ENCODE data around the gene DGKK.

Gene DGKK, protein sequence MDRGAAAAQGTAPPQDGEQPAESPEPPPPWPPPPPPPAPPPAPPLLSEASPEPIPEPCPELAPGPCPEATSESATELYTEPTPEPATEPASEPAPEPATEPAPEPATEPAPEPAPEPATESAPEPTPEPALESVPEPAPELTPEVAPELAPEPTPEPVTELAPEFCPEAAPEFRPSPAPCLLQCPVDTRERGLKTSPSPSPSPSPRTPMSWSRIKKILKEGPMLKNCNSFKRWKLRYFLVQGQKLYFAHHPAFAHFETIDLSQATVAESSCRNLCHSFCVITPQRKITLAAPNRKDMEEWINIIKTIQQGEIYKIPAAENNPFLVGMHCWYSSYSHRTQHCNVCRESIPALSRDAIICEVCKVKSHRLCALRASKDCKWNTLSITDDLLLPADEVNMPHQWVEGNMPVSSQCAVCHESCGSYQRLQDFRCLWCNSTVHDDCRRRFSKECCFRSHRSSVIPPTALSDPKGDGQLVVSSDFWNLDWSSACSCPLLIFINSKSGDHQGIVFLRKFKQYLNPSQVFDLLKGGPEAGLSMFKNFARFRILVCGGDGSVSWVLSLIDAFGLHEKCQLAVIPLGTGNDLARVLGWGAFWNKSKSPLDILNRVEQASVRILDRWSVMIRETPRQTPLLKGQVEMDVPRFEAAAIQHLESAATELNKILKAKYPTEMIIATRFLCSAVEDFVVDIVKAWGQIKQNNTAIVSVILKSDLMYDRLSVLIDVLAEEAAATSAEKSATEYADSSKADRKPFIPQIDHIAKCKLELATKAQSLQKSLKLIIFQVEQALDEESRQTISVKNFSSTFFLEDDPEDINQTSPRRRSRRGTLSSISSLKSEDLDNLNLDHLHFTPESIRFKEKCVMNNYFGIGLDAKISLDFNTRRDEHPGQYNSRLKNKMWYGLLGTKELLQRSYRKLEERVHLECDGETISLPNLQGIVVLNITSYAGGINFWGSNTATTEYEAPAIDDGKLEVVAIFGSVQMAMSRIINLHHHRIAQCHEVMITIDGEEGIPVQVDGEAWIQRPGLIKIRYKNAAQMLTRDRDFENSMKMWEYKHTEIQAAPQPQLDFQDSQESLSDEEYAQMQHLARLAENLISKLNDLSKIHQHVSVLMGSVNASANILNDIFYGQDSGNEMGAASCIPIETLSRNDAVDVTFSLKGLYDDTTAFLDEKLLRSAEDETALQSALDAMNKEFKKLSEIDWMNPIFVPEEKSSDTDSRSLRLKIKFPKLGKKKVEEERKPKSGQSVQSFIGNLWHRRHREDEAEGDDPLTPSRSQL

GRCh38 chrX:50470103-50471031 lies at the start of gene DGKK:
DGKK (minus strand) TSS chrX:50470825; CDS start chrX:50470678, 147 bp downstream.
- no peak for DNase-seq

DNA sequence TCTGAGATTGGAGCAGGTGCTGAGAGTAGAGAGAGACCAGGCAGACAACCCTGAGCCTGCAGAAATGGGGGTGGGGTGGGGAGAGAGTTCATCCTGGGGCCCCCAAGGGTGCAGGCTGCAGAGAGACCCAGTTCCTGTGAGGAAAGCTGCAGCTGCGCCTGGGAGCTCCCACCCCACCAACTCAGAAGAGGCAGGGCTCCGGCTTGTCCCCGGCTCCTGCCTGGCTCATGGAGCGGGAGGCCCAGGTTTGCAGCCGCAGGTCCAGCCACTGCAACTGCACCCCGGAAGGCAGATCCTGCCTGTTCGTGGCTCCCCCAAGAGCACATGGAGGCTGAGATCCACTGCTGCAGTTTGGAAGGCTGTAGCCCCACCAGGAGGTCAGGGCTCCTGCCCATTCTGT lies 44.2 kb upstream of the DGKK start:
- DNase-seq, result no peak

DNA sequence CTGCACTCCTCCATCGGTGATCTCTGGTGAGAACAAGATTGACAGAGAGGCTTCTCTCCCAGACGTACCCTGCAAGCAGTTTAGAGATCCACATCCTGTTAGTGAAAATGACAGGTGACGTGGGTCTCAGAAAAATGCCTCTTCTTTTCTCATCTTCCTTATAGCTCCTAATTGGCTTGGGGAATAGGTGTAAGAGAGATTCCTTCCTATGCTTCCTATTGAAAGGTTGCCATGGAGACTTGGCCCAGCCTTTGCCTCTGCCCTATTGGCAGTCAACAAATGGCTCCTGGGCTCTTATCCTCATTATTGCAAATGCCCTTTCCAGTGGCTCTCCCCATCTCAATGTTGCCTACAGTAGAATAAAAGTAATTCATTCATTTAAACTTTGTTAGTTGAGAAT lies 26.5 kb upstream of the DGKK start:
- no peak for DNase-seq

DNA sequence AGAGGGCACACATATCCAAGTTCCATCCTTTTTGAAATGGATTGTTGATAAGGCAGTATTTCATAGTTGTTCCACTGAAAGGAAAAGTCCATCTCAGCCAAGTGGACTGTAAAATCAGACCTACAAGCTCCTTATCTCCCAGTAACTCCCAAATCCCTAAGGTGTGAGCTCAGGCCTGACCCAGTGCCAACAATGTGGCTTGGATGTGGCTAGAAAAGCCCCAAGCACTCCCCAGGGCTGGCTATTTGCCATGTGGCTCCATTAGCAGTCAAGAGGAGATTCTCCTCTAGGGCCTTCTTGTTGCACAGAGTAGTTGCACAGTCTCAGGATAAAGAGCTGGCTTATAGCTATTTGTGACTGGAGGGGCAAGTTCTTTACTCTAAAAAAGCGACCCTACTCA lies 25.0 kb upstream of the DGKK start:
- no peak for DNase-seq

GRCh38 chrX:50492720-50493119 lies 22.1 kb upstream of the DGKK start:
- DNase-seq, result no peak

DNA sequence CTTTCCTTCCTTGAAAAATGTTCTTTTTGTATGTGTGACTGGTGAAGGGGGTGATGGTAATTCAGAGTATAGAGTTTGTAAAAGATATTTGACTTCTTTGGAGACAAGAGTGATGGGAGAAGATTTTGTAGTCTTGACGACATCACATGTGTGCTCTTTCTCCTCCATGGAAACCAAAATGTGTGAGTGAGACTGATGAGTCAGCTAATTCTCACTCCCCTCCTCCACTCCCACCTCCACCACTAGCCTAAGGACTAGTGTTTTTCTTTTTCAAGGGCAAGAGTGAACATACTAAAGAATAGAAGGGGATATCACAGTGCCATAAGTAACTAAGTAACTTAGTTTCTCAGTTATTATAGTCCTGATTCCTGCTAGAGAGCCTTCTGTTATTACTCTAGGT lies 14.0 kb upstream of the DGKK start:
- no peak for DNase-seq

DNA sequence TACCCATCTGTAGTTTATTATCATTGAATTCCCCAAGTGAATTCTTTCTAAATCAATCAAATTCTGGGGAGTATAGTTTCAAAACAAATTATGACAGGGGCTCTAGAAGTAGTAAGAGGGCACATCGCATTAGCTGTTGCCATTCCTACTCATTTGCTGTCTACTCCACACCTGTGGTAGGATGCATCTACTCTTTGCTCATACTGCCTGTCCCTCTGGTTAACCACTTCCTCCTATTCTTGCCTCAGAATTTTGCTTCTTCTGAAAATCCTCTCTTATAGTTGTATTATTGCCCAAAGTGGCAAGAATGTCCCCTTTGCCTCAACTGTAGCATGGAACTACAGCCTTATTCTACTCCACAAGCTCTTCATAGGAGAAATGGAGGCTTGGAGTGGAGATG lies 12.7 kb upstream of the DGKK start:
- no peak for DNase-seq

GRCh38 chrX:50475208-50475607 lies 4.6 kb upstream of the DGKK start:
- DNase-seq, result no peak

- DNase-seq, result no peak
Observed at GRCh38 chrX:50471390-50471789, 765 bp upstream of the DGKK start.

DNA sequence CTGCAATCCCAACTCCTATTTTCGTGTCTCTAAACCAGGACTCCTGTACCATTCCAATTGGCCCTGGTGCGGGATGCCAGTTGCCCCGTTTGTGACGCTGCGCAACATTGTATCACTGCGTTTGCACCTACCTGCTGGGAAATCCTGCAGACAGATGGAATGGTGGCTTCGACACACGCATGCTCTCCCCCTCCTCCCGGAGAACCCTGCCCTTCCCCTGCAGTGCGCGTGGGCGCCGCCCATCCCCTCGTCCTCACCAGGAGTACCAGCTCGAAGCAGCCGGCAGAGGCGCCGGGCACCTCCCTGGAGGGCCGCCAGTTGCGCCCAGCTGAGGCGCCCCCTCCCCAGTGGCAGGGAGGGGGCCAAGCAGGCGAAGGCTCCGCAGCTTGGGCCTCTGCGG lies 1.4 kb downstream of the DGKK start:
- no peak for DNase-seq

DNA sequence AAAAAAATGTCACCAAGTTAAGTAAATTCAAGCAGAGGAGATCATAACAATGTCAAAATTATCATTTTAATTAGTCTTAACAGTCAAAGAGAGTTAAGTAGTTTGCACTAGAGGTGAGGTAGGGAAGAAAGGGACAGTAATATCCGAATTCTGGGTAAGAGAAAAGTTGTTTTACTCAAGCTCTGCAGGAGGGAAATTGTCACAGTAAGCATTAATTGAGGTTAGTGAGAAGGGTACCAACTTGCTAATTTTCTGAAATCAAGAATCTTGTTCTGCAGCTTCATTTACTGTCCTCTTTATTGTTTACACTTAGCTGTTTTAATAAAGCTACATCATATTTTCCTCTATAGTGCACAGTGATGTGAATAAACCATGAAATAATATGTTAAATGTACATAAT lies 11.0 kb downstream of the DGKK start:
- no peak for DNase-seq

DNA sequence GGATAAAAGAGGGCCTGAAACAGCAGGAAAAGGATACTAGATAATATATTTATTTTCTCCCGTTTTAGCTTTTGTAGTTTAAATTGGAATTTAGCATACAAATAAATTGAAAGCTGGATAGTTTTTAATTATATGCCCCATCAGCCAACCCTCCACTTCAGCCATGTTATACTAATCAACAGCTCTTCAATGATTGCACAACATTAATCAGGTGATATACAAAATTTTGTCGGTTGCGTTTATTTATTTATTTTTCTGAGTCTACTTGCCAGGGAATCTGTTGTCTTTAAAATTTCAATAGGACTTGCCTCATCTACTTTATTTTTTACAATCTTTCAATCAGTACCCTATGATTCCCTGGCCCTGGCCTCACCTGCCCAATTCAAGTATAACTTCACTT lies 12.1 kb downstream of the DGKK start:
- DNase-seq, result no peak

GRCh38 chrX:50456712-50457484 lies 13.7 kb downstream of the DGKK start:
- no peak for DNase-seq

DNA sequence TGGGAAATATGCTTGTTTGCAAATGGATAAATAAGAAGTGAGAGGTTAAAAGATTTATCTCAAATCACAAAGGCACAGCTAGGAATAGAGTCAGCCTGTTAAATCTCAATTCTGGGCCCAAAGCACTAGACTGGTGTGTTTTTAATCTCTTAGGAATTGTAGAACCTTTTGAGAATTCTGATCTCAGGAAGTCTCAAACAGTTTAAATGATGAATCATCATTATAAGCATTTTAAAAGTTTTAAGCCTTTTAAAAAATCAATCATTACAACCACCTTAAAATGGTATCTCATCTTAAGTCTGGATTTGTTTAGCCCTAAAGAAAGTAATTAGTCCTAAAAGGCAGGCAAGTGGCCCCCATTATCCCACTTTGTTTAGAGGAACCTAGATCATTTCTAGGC lies 17.8 kb downstream of the DGKK start:
- DNase-seq, result no peak

GRCh38 chrX:50450324-50450723 lies 20.3 kb downstream of the DGKK start:
- no peak for DNase-seq

DNA sequence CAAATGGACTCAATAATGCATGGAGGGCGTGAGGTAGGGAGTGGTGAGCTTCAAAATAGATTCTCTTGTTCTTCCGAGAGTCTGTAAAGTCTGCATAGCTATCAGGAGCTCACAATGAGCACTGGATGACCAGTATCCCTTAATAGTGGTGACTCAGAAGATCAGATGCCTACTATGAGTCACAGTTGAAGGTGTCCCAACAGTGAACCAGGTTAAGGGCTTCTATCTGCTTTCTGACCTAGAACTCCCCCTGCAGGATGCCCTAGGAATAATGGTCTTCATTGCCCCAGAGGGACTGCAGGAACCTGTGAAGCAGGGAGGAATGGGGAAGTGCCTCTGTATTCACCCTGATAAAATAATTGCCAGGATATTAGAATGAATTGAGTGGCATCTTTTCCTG lies 22.1 kb downstream of the DGKK start:
- DNase-seq, result no peak

- DNase-seq, result no peak
Observed at GRCh38 chrX:50447535-50447934, 23.1 kb downstream of the DGKK start.

DNA sequence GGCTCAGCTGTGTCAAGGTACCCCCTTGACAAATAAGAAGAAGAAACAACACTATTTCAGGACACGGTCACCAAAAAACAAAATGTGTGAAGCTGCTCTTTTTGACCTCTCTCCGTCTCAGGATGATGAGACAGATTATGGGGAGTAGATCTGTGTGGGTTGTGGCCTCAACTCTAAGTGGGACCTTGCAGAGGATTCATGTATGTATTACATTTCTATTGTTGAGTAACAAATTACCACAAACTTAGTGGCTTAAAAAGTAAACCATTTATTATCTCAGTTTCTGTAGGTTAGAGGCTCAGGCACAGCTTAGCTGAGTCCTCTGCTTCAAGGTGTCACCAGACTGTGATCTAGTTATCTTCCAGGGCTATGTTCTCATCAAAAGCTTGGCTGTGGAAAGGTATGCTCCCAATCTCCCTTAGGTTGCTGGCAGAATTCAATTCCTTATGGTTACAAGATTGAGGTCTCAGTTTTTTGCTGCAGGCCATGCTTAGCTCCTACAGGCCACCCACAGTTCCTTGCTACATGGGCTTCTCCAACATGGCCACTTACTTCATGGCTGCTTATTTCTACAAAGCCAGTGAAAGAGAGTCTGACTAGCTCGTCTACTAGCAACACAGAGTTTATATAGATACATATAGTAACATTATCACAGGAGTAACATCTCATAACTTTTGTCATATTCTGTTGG lies 28.1 kb downstream of the DGKK start:
- DNase-seq, result no peak

DNA sequence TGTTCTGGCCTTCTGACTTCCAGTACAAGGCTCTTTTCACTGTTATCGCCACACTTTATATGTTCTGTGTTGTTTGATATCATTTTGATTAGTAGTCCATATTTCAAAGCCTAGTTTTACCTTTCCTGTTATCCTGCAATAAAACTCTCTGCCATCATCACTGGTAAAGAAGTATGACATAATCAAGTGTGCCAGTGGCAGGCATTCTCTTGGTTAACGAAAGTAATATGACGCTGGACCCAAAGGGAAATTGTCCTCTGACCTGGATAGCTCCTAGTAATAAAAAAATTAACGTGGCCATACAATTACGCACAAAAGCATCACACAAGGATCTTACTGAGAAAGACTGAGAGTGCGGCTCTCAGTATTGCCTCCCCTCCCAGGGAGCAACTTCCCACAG lies 33.8 kb downstream of the DGKK start:
- no peak for DNase-seq

GRCh38 chrX:50432829-50433289 lies 37.8 kb downstream of the DGKK start:
- DNase-seq, result no peak

GRCh38 chrX:50431623-50432022 lies 39.0 kb downstream of the DGKK start:
- DNase-seq, result no peak
